ENCODE measurements around the gene SLC43A3. TPM values are rescaled to one million over a fixed set of nuclear protein-coding genes. Genes with fewer than 3 reads are reported as not detected.

The SLC43A3 gene
- total RNA-seq, 2 donors from 2014 or later, result 31.7 to 61.3 TPM

GRCh38 chr11:57424792-57425564 lies 1.9 kb downstream of the SLC43A3 start:
- peaks cover 17% of the 10 kb centered on the region for H3K36me3 ChIP-seq
- peak; percentile 94 for DNase-seq (ENCODE audit: low spot score)
- H3K4me1 ChIP-seq, result peaks cover 0 to 60% of the 10 kb centered on the region in 2 donors
- H3K9me3 ChIP-seq, result no peaks in the 10 kb centered on the region
- peak overlapping the region in 1 of 2 donors; percentile 3 for H3K4me3 ChIP-seq
- H3K27ac ChIP-seq, result peak overlapping the region; percentile 95 to 99
- no peak for TF ChIP-seq CTCF (IDR thresholded peaks at IDR 0.05)
- no peaks in the 10 kb centered on the region for H3K27me3 ChIP-seq

GRCh38 chr11:57424137-57424791 lies 2.7 kb downstream of the SLC43A3 start:
- H3K4me3 ChIP-seq, result no peak overlapping the region
- H3K27ac ChIP-seq, result peak overlapping the region; percentile 95 to 99
- DNase-seq (ENCODE audit: low spot score), result no peak
- peaks cover 17% of the 10 kb centered on the region for H3K36me3 ChIP-seq
- H3K27me3 ChIP-seq, result no peaks in the 10 kb centered on the region
- H3K4me1 ChIP-seq, result peaks cover 0 to 56% of the 10 kb centered on the region in 2 donors
- TF ChIP-seq CTCF (IDR thresholded peaks at IDR 0.05), result no peak
- H3K9me3 ChIP-seq, result no peaks in the 10 kb centered on the region

GRCh38 chr11:57422669-57423068 lies 4.3 kb downstream of the SLC43A3 start:
- TF ChIP-seq CTCF (IDR thresholded peaks at IDR 0.05), result no peak
- Histone ChIP-seq H3K9me3 (no peaks in the 10 kb centered on the region), H3K4me3 (no peak overlapping the region), H3K36me3 (peaks cover 28% of the 10 kb centered on the region), H3K27me3 (no peaks in the 10 kb centered on the region), H3K4me1 (peaks cover 0 to 46% of the 10 kb centered on the region in 2 donors), H3K27ac (no peak overlapping the region)
- DNase-seq (ENCODE audit: low spot score), result no peak

- Histone ChIP-seq H3K27me3 (no peaks in the 10 kb centered on the region), H3K4me1 (peaks cover 0 to 42% of the 10 kb centered on the region in 2 donors), H3K9me3 (no peaks in the 10 kb centered on the region), H3K36me3 (peaks cover 37% of the 10 kb centered on the region), H3K4me3 (no peak overlapping the region), H3K27ac (no peak overlapping the region)
- TF ChIP-seq CTCF (IDR thresholded peaks at IDR 0.05), result no peak
- DNase-seq (ENCODE audit: low spot score), result no peak
These were observed 5.1 kb downstream of the SLC43A3 start for GRCh38 chr11:57421805-57422204.

GRCh38 chr11:57421066-57421465 lies 5.9 kb downstream of the SLC43A3 start:
- no peaks in the 10 kb centered on the region for H3K9me3 ChIP-seq
- no peak for DNase-seq (ENCODE audit: low spot score)
- no peaks in the 10 kb centered on the region for H3K27me3 ChIP-seq
- no peak for TF ChIP-seq CTCF (IDR thresholded peaks at IDR 0.05)
- peaks cover 44% of the 10 kb centered on the region for H3K36me3 ChIP-seq
- H3K27ac ChIP-seq, result no peak overlapping the region
- peaks cover 0 to 35% of the 10 kb centered on the region in 2 donors for H3K4me1 ChIP-seq
- no peak overlapping the region for H3K4me3 ChIP-seq
